ENCODE measurements around the gene MBD5.

MBD5 gene

DNA sequence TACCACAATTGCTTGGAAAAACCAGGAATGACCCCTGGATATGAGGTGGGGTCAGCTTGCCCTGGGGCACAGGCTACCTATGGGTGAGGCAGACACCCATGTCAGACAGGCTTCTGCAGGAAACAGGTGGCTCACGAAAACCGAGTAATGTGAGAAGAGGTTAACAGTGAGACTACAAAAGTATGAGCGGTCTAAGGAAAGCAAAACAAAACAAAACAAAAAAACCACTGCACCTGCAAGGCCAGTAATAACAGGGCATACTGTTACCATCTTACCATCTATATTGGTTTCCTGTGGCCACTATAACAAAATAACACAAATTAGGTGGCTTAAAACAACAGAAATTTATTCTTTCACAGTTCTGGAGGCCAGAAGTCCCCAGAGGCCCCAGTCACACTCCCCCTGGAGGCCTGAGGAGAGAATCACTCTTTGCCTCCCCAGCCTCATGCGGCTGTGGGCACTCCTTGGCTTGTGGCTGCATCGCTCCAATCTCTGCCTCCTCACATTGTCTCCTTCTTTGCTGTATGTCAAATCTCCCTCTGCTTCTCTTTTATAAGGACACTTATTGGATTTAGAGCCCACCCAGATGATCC lies 537.0 kb downstream of the MBD5 start:
- DNase-seq: no peak

DNA sequence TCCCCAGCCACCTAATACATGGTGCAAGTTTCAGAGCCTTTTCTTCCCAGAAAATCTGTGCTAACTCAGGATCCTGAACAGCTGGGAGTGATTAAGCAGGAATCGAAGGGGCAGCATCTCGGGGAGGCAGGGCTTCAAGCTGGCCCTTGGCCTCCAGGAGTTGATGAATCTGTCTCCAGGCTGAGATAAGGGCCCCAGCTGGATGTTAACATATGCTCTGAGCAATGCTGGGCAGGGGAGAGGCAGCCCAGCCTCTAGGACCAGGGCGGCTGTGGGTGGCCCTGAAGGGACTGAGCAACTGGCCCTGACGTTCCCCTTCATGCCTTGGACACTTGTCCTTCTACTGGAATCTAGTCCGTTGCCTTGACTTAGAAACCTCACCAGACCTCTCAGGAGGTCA lies 539.6 kb downstream of the MBD5 start:
- DNase-seq: no peak

GRCh38 chr2:148561389-148561788 lies 540.5 kb downstream of the MBD5 start:
- no peak for DNase-seq

- peak in 1 of 2 donors; percentile 48 for DNase-seq
These were observed 544.5 kb downstream of the MBD5 start for GRCh38 chr2:148565272-148565894.

Measured in inflammatory macrophage treated with lipopolysaccharide for 1 hour (primary cell).